Smooth muscle cell (in vitro differentiated cells): ENCODE data around the gene CACNA2D4. TPM values are rescaled to one million over a fixed set of nuclear protein-coding genes. Genes with fewer than 3 reads are reported as not detected.
A peak's percentile ranks its signal among the peaks of the same experiment; 100 is the strongest.

ENCODE experiments used
- DNase-seq: peaks from one replicate; lab custom pipeline; 2025; ENCODE audit not compliant: unreplicated experiment; lab: John Stamatoyannopoulos, UW
- H2AFZ ChIP-seq: fragments of 200-600 bp; sonication (generic); 2 replicates; pipeline ENCODE4 v1.6.0; 2016; ENCODE audit warnings: antibody characterized with exemption, low read depth, mild to moderate bottlenecking
- H3F3A ChIP-seq: fragments of 200-600 bp; sonication (generic); 2 replicates; pipeline ENCODE4 v1.6.0; 2017; ENCODE audit warnings: antibody characterized with exemption, low read depth
- H3K27ac ChIP-seq: fragments of 200-600 bp; sonication (generic); 2 replicates; pipeline ENCODE4 v1.5.1; 2016; ENCODE audit warnings: low read depth, mild to moderate bottlenecking
- H3K27me3 ChIP-seq: fragments of 200-600 bp; sonication (generic); 2 replicates; pipeline ENCODE4 v1.6.1; 2016; ENCODE audit warnings: low read depth, mild to moderate bottlenecking
- H3K36me3 ChIP-seq: fragments of 200-600 bp; sonication (generic); 2 replicates; pipeline ENCODE4 v1.5.1; 2016; ENCODE audit warnings: low read depth
- H3K4me1 ChIP-seq: fragments of 200-600 bp; sonication (generic); 2 replicates; pipeline ENCODE4 v1.5.1; 2016; ENCODE audit warnings: low read depth
- H3K4me2 ChIP-seq: fragments of 200-600 bp; sonication (generic); 2 replicates; pipeline ENCODE4 v1.6.0; 2016; ENCODE audit warnings: mild to moderate bottlenecking
- H3K4me3 ChIP-seq: fragments of 200-600 bp; sonication (generic); 2 replicates; pipeline ENCODE4 v1.5.1; 2016; ENCODE audit warnings: mild to moderate bottlenecking
- H3K79me2 ChIP-seq: fragments of 200-600 bp; sonication (generic); 2 replicates; pipeline ENCODE4 v1.6.0; 2016; ENCODE audit warnings: low read depth, mild to moderate bottlenecking
- H3K9ac ChIP-seq: fragments of 200-600 bp; sonication (generic); 2 replicates; pipeline ENCODE4 v1.6.0; 2016; ENCODE audit warnings: low read depth
- H3K9me3 ChIP-seq: fragments of 200-600 bp; sonication (generic); replicated peaks from 2 replicates; pipeline ENCODE4 v1.5.1; 2016; ENCODE audit warnings: low read depth
- H4K20me1 ChIP-seq: fragments of 200-600 bp; sonication (generic); 2 replicates; pipeline ENCODE4 v1.6.0; 2016; ENCODE audit warnings: low read depth
- WGBS: methylation state at CpG from one replicate; pipeline ENCODE4 v1.1.7; 2016; ENCODE audit warnings: low lambda C conversion rate; 5-methylcytosine and 5-hydroxymethylcytosine counted together
- polyA plus RNA-seq: library from polyadenylated mRNA; unstranded; fragments of >200 nt; fragmentation: Nextera tagmentation; extraction: Ambion mirVana; gene quantifications from 2 replicates; pipeline ENCODE4 v1.2.1, GENCODE V29; 2016
- total RNA-seq: library from RNA; depleted of rRNA; stranded (reverse); fragments of >200 nt; gene quantifications from 2 replicates; pipeline ENCODE4 v1.2.3, GENCODE V29; 2014
- TF ChIP-seq, protein P1 (sequence below): fragments of 200-600 bp; sonication (generic); IDR thresholded peaks from 2 replicates; pipeline ENCODE4 v1.5.1; 2017; ENCODE audit warnings: borderline replicate concordance, mild to moderate bottlenecking, antibody characterized with exemption; ENCODE audit not compliant: insufficient read depth, poor library complexity, severe bottlenecking

The CACNA2D4 gene
- total and polyA plus RNA-seq, 2 experiments from 2014 or later: 0.98 TPM; not detected in 1

DNA sequence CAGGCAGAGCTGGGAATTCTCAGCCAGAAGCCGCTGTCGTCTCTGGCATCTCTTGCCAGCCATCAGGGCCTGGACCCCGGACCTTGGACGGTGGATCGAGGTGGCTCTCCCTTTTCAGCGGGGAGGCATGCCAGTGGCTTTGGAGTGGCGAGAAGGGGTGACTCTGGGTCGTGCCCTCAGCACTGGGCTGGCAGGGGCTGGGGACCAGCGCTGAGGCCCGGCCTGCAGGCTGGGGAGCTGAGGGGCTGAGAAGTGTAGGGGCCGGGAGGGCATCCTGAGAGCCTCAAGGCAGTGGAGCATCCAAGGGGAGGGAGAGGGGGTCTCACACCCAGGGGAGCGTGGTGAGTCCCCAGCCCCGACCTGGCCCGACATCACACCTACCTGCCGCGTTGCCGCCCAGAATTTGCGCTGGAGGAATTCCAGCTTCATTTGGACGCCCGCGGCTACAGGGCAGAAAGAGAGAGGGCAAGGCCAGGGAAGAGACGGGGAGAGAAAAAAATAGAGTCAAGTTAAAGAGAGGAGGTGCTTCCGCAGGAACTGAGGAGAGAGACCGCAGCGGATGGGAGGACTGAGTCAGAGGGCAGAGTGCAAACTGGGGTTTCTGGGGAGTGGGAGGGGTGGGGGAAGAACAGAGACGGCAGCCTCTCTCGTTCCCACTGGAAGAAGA, 107.0 kb downstream of the CACNA2D4 start:
- H3K27ac ChIP-seq: no peak overlapping the region
- H3K79me2 ChIP-seq: no peaks in the 10 kb centered on the region
- H4K20me1 ChIP-seq: no peaks in the 10 kb centered on the region
- no peaks in the 10 kb centered on the region for H3K9me3 ChIP-seq
- TF ChIP-seq, protein P1, sequence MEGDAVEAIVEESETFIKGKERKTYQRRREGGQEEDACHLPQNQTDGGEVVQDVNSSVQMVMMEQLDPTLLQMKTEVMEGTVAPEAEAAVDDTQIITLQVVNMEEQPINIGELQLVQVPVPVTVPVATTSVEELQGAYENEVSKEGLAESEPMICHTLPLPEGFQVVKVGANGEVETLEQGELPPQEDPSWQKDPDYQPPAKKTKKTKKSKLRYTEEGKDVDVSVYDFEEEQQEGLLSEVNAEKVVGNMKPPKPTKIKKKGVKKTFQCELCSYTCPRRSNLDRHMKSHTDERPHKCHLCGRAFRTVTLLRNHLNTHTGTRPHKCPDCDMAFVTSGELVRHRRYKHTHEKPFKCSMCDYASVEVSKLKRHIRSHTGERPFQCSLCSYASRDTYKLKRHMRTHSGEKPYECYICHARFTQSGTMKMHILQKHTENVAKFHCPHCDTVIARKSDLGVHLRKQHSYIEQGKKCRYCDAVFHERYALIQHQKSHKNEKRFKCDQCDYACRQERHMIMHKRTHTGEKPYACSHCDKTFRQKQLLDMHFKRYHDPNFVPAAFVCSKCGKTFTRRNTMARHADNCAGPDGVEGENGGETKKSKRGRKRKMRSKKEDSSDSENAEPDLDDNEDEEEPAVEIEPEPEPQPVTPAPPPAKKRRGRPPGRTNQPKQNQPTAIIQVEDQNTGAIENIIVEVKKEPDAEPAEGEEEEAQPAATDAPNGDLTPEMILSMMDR: no peak
- no peaks in the 10 kb centered on the region for H3K27me3 ChIP-seq
- H3K36me3 ChIP-seq: no peaks in the 10 kb centered on the region
- no peak overlapping the region for H3K4me3 ChIP-seq
- H3F3A ChIP-seq: no peaks in the 10 kb centered on the region
- H3K9ac ChIP-seq: no peak overlapping the region
- H3K4me2 ChIP-seq: no peak overlapping the region
- no peak overlapping the region for H2AFZ ChIP-seq
- 90% methylated on average over 26 of the region's 27 CpGs for WGBS
- H3K4me1 ChIP-seq: no peaks in the 10 kb centered on the region
- no peak for DNase-seq

DNA sequence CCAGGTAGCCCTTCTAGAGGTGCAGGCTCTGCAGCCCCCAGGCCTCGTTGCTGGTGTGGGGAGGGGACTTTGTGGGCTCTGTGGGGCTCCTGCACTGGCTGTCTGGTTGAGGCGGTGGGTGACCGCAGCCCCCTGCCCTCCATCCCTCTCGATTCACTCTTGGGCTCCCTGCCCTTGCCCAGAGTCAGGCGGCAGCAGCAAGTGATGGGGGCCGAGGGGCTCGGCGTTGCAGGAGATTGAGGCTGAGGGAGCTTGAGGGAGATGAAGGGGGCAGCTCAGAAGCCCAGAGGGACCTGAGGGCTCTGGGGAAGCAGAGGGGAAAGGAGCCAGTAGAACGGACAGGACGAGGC, 107.5 kb downstream of the CACNA2D4 start:
- no peaks in the 10 kb centered on the region for H4K20me1 ChIP-seq
- H3K9me3 ChIP-seq: no peaks in the 10 kb centered on the region
- no peaks in the 10 kb centered on the region for H3K27me3 ChIP-seq
- H3F3A ChIP-seq: no peaks in the 10 kb centered on the region
- WGBS: 91% methylated on average over 9 of the region's 10 CpGs
- no peak overlapping the region for H2AFZ ChIP-seq
- H3K36me3 ChIP-seq: no peaks in the 10 kb centered on the region
- no peaks in the 10 kb centered on the region for H3K79me2 ChIP-seq
- no peak overlapping the region for H3K27ac ChIP-seq
- no peak for DNase-seq
- H3K4me1 ChIP-seq: no peaks in the 10 kb centered on the region
- TF ChIP-seq, protein P1: no peak
- no peak overlapping the region for H3K4me3 ChIP-seq
- no peak overlapping the region for H3K9ac ChIP-seq
- no peak overlapping the region for H3K4me2 ChIP-seq

DNA sequence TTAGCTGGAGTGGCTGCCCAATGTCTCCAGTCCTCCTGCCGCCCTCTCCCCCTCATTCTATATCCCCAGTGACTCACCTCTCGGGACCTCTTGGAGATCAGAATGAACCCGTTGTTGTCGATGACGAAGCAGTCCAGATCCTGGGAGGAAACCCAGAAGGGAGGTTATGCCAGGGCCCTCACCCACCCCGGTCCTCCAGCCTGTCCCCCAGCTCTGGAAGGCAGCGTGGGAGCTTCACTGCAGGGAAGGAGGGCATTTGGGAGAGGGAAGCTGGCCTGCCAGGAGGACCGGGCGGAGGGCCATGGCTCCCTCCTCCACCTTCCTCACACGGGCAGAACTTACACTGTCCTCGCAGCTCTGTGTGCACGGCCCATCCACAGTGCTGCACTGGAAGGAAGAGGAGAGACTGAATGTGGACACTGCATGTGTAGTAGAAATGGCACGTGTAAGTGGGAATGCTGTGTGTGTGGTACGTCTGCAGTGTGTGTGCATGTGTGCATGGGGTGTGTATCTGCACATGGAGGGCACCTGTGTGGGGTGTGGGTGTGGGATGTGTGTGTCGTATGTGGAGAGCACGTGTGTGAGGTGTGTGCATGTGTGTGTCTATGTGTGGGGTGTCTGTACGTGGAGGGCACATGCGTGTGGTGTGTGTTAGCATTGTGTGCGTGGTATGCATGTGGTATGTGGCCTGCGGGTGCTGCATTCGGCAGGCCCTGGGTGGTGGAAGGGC, 108.1 kb downstream of the CACNA2D4 start:
- DNase-seq: no peak
- WGBS: 76% methylated on average over 16 of the region's 21 CpGs
- Histone ChIP-seq H3K79me2 (no peaks in the 10 kb centered on the region), H3K4me2 (peak overlapping the region; percentile 36), H3K9me3 (no peaks in the 10 kb centered on the region), H3K4me3 (no peak overlapping the region), H3K4me1 (no peaks in the 10 kb centered on the region), H3K9ac (no peak overlapping the region), H2AFZ (no peak overlapping the region), H3K27ac (peak overlapping the region; percentile 14), H3K27me3 (no peaks in the 10 kb centered on the region), H3F3A (no peaks in the 10 kb centered on the region), H3K36me3 (no peaks in the 10 kb centered on the region), H4K20me1 (no peaks in the 10 kb centered on the region)
- TF ChIP-seq, protein P1: no peak
